Stimulated activated CD8-positive, alpha-beta memory T cell treated with anti-CD3 and anti-CD28 coated beads, Interleukin-12 subunit alpha, Interleukin-12 subunit beta, amount 100 ng/mL, for 4 hours (primary cell): ENCODE results near the gene APC2.

Experiments
- DNase-seq: peaks from one replicate; pipeline ENCODE4 v3.0.0-alpha.2; 2020; ENCODE audit warnings: low read depth

APC2 gene

DNA sequence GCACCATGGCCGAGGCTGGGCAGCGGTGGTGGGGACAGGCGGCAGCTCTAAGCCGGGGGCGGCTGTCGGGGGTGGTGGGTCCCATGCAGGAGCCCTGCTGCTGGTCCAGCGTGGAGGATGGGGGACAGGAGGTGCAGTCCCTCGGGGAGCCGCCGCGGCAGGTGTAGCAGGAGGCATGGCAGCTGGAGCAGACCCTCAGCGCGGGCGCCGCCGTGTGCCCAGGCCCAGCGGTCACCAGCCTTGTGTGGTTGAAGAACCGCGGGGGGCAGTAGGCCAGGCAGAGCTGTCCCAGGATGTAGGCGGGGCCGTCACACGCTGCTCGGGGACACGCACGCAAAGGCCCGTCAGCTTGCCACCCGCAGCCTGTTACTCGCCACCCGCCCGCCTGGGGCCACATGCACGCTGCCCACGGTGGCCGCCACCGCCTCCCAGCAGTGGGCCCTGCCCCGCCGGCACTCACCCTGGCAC lies 32.0 kb downstream of the APC2 start:
- no peak for DNase-seq

DNA sequence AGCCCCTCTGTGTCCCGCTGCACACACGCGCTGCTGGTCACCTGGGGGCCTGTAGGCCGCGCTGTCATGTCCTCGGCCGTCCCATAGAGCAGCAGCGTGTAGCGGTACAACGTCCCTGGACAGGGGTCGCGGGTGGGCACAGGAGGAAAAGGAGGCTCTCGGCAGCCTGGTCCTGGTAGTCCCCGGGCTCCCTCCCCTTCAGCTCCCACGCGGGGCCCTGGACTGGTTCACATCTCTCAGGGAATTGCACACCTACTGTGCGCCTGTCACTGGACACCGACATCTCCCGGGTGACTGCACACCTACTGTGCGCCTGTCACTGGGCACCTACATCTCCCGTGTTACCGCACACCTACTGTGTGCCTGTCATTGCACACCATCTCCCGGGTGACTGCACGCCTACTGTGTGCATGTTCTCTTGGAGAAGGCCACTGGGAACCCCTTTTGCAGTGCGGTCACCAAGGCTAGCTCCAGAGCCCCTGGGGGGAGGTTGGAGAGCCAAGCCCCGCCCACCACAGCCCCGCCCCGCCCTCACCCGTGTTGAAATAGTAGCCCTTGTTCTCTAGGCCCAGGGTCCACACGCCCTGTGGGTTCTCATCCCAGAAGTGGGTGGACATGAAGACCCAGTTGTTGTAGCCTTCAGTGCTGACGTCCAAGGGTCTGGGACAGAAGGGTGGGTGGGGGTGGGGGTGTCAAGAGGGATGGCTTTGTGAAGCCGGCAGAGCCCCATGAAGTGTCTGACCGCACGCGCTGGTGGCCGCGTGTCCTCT lies 32.6 kb downstream of the APC2 start:
- no peak for DNase-seq

DNA sequence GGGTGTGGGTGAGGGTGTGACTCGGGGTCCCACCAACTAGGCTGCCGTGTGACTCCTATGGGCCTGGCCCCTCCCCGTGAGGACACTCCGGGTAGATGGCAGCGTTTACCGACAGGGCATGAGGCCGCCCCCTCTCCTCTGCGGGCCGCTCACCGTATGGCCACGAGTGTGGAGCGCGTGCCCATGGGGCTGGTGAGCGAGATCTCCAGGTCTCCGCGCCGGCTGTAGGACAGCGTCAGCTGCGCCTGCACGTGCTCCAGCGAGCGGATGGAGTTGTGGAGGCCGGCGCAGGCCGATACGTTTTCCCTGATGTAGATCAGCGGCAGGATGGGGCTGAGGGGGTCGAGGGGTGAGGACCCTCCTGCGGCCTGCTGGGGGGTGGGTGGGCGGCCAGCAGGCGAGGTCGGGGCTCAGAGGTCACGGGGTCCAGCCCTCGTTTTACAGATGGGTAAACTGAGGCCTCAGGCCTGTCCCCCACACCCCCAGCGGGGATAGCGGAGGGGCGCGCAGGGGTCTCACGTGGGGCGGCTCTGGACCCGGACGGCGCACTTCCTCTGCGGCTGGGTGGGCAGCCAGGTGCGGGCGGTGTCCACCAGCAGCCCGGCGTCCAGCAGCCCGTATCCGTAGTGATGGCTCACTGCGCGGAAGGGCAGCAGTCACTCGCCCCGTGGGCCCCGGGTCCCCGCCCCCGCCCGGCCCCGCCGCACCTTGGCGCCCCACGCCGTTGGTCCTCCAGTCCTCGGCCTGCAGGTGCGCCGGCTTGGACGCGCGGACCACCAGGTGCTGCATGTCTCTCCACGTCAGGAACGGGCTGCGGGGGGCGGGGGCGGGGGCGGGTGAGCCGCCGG lies 33.4 kb downstream of the APC2 start:
- no peak for DNase-seq

DNA sequence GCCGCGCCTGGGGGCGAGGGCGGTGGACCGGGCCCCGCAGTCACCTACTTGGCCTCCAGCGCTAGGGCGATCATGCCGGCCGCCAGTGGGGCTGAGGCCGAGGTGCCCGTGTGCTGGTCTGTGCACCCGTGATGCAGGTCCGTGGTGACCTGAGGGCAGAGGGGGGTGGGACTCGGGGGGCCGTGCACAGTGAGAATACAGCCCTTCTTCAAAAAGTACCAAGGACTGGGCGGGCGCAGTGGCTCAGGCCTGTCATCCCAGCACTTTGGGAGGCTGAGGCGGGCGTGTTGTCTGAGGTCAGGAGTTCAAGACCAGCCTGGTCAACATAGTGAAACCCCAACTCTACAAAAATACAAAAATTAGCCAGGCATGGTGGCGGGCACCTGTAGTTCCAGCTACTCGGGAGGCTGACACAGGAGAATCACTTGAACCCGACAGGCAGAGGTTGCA lies 34.1 kb downstream of the APC2 start:
- DNase-seq = no peak

DNA sequence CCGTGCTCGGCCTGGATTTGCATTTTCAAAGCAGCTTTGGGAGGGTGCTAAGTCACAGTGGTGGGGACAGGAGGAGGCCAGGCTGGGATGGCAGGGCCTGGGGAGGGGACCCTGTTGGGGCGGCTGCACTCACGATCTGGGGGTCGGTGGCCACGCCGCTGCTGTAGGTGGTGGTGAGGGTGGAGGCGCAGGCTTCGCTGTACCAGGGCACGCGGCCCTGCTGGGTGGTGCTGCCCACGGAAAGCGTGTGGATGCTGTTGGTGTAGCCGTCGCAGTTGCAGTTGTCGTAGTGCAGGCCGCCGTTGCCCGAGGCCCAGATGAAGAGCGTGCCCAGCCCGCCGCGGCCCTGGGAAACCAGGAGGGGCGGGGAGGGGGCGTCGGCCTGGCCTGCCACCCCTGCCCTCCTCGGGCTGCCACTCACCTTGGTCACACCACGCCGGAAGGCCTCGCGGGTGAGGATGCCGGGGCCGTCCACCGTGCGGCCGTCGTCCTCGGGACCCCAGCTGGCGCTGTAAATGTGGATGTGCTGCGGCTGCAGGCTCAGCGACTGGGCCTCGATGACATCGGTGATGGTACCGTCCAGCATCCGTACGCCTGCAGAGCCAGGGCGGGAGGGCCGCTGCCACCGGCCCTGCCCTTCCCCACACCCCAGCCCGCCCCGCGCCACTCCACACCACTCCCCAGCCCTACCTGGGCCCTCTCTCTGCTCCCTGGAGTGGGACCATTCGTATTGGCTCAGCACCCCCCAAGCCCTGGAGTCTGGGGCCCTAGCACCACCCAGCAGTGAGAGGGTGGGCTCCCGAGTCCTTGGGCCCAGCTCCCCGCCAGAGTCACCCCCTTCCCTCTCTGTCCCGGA lies 37.0 kb downstream of the APC2 start:
- DNase-seq = no peak

DNA sequence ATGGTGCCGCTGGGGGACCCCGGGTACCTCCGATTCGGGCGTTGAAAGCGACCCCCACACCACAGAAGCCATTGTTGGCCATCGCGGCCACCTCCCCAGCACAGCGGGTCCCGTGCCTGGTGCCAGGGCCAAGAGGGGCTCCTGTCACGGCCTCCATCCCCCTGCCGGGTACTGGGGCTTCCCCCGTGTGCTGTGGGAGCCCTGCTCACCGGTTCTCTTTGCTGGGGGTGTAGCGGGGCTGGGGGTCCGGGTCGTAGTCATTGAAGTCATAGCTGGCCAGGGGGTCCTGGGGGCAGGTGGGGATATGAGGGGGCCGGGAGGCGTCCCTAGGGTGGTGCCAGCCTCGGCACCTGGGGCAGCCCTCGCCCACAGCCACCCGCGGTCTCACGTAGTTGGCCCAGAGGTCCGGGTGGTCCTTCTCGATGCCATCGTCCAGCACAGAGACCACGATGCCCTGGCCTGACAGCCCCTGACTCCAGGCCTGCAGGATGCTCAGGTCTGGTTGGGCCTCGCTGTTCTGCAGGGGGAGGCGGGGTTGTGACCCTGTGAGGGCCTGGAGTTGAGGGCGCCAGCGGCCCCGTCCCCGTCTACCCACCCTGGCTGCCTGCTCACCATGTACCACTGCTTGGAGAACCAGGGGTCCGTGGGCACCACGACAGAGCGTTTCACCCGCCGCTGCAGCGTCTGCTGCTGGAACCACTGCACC lies 37.8 kb downstream of the APC2 start:
- DNase-seq = no peak

DNA sequence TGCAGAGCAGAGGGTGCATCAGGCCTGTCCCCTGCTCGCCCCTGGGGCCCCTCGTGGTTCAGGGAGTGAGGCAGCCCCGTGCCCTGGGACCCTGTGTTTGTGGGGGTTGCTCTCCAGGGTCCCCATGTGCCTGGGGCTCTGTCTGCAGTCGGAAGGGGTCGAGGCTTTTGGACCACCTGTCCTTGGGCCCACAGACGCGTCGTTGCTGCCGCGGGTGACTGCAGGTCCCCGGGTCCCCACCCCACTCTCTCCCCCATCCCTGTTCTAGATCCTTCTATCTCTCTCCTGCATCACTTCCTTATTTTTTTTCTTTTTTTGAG lies 38.3 kb downstream of the APC2 start:
- no peak for DNase-seq

DNA sequence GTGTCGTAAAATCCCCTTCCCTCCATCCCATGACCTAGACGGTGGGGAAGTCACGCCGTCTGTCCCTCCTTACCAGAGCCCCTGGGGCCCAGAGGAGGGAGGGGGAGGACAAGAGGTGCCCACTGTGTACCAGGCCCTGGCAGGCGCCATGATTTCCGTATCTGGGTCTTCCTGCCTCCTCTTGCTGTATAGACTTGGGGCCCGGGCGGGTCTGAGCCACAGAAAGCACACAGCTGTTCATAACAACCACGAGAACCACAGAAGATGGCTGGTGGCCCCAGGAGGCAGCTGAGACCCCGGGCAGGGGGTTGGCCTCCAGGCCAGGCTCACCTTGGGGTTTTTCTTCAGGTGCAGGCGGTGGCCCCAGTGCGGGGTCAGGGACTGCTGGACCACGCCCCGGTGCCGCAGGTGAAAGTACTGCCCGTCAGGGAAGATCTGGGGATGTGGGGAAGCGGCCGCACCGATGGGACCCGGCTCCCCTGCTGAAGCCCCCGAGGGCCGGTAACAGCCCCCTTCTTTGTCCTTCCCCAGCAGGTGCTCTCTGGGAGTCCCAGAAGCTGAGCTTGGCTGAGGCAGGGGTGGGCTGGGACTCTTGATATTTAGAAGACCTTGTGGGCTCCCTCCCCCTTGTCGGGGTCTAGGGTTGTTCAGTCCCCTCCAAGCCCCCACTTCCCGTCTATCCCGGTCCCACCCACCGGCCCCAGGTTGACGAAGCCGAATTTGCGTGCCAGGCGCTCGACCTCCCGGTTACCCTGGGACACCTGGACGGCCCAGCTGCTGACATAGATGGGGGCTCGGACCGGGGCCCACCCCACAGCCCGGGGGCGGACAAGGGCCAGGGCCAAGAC lies 39.8 kb downstream of the APC2 start:
- no peak for DNase-seq

DNA sequence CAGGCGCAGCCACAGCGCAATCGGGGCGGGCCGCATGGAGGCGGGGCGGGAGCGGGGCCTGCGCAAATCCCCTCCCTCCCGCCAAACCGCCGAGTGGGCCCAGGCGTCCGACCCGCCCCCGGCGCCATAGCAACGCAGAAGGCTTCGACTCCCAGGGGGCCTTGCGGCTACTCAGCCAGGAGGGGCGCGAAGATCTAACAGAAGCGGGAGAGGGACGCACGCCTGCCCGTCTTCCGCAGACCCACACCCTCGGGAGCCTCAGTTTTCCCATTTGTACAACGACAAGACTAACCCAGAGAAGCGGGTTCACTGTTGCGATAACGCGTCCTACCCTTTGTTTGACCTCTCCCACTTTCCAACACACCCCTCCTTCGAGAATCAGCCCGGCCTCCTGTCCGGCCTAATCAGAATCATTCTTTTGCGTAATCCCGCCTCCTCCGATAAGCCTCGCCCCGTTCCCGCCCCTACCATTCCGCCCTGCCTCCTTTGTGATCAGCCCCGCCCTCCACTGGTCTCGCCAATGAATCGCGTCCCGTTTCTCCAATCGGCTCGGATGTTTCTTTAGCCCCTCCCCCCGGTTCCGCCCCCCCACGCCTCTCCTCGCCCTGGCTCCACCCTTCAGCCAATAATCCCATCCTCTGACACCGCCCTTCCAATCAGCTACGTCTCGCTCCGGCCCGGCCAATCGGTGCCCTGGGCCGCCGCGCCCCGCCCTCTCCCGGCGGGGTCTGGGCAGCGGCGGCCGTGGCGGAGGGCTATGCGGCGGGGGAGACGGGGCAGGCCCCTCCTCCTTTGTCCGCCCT lies 40.6 kb downstream of the APC2 start, which contains the start of gene PCSK4:
TSS of gene PCSK4 (minus strand) at position 40 of the 803 bp plus-strand sequence. CDS start at position 36, 4 bp downstream.
- peak; percentile 92 for DNase-seq

DNA sequence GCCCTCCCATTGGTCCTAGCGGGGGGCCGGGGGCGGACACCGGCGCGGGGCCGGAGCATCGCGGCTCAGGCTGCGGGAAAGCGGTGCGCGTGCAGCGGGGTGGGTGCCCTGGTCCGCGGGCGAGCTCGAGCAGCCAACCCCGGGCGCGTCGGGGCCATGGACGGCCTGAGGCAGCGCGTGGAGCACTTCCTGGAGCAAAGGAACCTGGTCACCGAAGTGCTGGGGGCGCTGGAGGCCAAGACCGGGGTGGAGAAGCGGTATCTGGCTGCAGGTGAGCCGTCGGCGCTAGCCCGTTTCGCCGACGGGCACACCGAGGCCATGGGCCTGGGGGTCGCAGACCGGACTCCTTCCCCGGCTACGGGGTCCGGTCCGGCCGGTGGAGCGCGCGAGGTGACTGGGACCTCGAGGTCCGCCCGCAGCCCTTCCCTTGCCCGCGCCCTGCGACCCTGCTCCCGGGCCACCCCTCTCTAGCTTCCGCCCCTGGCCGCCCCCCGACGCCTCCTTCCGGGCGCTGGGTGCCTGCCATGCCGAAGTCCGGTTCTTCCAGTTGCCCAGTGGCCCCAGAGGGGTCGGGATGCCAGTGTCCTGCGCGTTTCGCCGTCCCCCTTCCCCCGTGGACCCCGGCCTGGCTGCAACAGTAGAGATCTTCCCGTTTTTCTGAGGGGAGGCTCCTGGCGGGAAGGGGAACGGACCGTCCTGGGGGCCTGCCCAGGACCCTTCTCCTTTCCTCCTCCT lies 41.4 kb downstream of the APC2 start, which contains the start of gene REEP6:
TSS of gene REEP6 (plus strand) at position 68 of the 735 bp plus-strand sequence. CDS start at position 157, 89 bp downstream.
- DNase-seq = no peak

DNA sequence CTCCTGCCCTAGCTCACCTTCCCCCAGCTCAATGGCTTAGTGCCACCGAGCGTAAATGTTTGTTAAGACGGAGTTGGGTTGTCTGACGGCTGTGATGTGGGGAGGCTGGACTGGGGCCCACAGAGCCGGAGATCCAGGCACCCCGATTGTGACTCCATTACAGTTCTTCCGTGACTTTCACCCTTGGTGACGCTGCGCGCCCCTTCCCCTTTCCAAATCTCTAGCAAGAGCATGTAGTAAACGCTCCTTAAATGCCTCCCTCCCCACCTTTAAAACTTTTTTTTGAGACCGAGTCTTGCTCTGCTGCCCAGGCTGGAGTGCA lies 41.9 kb downstream of the APC2 start:
- no peak for DNase-seq

DNA sequence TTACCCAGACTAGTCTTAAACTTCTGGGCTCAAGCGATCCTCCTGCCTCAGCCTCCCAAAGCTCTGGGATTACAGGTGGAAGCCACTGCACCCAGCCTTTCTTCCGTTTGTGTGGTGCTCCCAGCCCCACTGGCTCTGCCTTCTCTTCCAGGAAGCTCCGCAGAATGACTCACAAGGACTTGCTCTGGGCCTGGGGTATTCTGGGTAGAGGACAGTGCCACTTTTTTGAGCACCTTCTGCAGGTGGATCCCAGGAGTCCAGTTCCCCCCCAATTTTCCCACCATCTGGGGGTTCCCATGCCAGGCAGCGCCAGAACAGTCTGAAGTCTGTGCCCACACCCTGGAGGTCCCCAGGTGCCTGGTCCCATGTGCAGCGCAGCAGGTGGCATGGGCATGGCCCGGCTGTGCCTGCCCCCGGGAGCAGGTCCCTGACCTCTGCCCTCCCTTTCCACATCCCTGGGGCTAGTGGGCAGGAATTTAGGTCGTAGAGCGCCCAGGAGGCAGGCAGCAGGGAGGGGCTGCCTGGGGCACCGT lies 42.6 kb downstream of the APC2 start:
- no peak for DNase-seq

DNA sequence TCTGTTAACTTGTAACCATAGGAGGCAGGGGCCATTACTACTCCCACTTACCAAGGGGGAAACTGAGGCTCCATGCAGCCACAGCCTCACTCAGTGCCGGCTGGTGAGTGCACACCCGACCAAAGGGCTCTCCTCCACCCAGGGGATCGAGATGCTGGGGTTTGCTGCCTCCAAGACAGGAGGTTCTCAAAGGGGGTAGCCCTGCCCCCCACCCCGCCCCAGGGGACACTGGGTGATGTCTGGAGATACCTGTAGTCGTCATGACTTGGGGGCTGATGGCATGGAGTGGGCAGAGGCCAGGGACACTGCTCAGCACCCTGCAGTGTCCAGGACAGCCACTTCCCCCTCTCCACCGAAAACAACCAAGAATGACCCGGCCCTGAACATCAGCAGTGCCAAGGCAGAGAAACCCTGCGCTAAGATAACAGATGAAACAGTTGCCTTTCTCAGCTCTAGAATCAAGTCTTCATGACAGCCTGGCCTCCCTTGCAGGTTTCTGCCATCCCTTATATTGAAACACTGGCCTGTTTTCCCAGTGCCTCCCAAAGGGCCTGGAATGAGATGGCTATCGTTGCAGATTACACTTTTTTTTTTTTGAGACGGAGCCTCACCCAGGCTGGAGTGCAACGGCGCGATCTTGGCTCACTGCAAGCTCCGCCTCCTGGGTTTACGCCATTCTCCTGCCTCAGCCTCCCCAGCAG lies 44.3 kb downstream of the APC2 start:
- DNase-seq = no peak

DNA sequence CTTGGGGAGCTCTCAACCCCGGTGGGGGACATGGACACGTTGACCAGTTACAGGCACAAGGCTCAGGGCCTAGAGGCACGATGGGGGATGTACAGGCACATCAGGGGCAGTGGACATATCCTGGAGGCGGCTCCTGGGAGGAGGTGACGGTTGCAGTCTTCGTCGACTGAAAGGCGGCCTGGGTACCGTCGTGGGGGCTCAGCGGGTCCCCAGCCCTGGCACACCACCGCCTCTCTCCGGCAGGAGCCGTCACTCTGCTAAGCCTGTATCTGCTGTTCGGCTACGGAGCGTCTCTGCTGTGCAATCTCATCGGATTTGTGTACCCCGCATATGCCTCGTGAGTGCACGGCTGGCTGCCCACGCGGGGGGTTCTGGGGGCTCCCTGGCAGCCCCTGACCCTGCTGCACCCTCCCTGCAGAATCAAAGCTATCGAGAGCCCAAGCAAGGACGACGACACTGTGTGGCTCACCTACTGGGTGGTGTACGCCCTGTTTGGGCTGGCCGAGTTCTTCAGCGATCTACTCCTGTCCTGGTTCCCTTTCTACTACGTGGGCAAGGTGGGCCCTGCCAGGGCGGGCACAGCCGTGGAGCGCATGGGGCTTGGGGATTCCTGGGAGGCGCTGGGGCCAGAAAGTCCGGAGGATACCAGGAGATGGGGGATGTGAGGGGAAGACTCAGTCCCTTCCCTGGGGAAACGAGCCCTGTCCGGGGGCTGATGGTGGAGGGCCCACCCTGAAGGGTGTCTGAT lies 45.3 kb downstream of the APC2 start:
- no peak for DNase-seq

DNA sequence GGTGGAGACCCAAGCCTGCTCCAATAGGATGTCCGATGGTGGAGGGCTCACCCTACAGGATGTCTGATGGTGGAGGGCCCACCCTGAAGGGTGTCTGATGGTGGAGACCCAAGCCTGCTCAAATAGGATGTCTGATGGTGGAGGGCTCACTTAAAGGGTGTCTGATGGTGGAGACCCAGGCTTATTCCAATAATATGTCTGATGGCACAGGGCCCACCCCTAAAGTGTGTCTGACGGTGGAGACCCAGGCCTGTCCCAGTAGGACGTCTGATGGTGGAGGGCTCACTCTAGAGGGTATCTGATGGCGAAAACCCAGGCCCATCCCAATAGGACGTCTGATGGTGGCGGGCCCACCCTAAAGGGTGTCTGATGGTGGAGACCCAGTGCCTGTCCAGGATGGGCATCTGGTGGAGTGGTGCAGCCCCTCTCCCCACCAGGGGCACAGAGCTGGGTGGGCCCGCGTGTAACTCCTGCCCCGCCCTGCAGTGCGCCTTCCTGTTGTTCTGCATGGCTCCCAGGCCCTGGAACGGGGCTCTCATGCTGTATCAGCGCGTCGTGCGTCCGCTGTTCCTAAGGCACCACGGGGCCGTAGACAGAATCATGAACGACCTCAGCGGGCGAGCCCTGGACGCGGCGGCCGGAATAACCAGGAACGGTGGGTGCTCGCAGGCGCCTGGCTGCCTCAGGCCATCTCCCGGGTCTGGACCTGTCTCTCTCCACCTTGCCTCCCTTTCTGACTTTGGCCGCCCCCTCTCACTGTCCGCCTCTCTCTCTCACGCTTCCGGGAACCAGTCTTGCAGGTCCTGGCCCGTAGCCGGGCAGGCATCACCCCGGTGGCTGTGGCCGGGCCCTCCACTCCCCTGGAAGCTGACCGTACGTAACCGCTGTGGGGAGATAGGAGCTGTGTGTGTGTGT lies 46.1 kb downstream of the APC2 start:
- no peak for DNase-seq
